Limb (tissue), 2 donors: ENCODE data around the gene REM2.
A peak's percentile ranks its signal among the peaks of the same experiment; 100 is the strongest.
"Not testable (repeated sequence)": the region's sequence is repeated elsewhere in the genome, so short reads cannot be mapped to it uniquely, and the experiment has no call there.

Source experiments
- DNase-seq, 2 donors: peaks; one replicate each; pipeline ENCODE4 v3.0.0-alpha.2; 2016; ENCODE audit errors: extremely low spot score in 2 of 2

REM2 gene

DNA sequence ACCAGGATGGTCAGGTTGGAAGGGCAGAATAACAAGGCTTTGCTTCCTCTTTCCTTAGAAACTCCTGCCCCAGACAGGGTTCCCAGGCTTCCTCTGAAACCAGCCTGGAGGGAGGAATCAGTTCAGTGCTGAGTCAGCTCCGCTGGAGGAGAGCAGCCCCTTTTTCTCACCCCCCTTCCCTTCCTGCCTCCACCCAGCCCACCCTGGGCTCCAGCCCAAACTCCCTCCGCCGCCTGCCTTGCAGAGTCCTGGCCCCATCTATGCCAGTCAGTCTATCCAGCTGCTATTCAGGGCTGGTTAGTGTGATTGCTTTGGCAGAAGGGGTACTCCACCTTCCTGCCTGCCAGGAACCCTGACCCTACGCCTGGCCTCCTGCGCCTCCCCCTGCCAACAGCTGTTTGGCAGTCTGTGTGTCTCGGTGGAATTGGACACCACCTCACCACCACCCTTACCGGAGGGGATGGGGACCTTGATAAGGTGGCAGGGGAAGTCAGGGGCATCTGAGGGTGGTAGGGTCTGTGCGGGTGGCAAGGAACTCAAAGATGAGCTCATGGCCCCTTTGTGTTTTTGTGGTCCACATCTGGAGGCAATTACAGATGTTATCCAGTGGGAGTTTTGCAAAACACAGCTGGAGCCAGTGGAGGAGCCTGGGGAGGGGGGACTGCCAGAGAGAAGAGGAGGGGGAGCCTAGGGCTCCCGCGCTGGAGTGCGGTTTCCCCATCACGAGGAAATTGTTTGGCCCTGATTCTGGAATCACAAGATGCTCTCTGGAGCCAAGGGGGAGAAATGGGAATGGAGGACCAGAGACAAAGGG, 34.5 kb upstream of the REM2 start:
- peak; percentile 88 to 91 for DNase-seq

GRCh38 chr14:22849212-22849819, 33.7 kb upstream of the REM2 start:
- peak in 1 of 2 donors; percentile 70 for DNase-seq

DNA sequence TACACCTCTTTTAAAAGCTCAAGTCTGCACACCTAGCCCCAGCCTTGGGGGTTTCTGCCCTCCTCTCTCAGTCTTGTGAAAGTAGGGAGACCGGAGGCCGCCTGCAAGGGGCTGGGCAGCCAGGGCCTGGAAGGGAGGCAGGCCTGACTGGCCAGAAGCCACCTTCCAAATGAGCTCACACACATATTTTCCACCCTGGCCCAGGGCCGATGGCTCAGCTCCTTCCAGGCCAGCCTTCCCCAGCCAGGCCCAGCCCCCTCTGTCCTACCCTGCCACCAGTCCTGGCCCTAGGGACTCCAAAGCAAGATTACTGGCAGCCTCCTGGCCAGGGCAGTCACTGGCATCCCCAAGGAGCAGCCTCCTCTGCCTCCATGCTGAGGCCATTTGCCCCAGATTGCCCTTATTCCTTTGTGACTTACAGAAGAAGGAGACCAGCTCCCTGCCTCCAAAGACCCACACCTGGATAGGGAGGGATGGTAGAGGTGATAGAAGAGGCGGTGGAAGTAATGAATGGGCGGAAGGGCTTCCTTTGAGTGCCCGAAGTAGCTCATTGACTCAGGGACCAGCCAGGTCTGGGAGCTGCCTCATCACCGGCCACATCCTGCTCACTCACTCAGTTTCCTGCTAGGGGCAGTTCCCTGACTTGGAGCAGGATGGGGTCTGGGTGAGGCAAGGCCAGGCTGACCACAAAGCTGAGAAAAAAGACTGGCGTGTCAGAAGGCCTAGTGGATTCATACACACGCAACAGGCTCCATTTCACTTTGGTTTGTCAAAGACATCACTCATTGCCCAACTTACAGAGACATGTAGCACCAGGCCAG, 31.9 kb upstream of the REM2 start:
- DNase-seq = peak; percentile 74 to 83

- DNase-seq = not testable (repeated sequence)
These were observed 30.8 kb upstream of the REM2 start for GRCh38 chr14:22852178-22852577.

GRCh38 chr14:22852599-22852939, 30.5 kb upstream of the REM2 start:
- DNase-seq = no peak

GRCh38 chr14:22852940-22853767, 29.9 kb upstream of the REM2 start:
- DNase-seq = peak; percentile 88 to 96

- not testable (repeated sequence) for DNase-seq
These were observed 28.7 kb upstream of the REM2 start for GRCh38 chr14:22854296-22854695.

- DNase-seq = no peak
These were observed 27.9 kb upstream of the REM2 start for GRCh38 chr14:22854963-22855724.

DNA sequence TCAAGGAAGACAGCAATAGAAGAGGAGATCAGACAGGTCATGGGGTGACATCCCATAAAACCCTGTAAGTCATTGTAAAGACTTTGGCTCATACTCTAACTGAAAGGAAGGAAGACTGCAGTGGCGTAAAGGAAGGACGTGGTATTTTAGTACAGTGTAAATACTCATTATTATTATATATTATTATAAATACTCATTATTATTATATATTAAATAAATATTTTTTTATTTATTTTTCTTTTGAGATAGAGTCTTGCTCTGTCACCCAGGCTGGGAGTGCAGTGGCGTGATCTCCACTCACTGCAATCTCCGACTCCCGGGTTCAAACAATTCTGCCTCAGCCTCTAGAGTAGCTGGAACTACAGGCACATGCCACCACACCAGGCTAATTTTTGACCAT, 26.6 kb upstream of the REM2 start:
- no peak for DNase-seq

- not testable (repeated sequence) for DNase-seq
These were observed 22.6 kb upstream of the REM2 start for GRCh38 chr14:22860377-22860776.

- no peak for DNase-seq
These were observed 21.4 kb upstream of the REM2 start for GRCh38 chr14:22861651-22862050.

GRCh38 chr14:22864979-22865378, 18.0 kb upstream of the REM2 start:
- no peak for DNase-seq

DNA sequence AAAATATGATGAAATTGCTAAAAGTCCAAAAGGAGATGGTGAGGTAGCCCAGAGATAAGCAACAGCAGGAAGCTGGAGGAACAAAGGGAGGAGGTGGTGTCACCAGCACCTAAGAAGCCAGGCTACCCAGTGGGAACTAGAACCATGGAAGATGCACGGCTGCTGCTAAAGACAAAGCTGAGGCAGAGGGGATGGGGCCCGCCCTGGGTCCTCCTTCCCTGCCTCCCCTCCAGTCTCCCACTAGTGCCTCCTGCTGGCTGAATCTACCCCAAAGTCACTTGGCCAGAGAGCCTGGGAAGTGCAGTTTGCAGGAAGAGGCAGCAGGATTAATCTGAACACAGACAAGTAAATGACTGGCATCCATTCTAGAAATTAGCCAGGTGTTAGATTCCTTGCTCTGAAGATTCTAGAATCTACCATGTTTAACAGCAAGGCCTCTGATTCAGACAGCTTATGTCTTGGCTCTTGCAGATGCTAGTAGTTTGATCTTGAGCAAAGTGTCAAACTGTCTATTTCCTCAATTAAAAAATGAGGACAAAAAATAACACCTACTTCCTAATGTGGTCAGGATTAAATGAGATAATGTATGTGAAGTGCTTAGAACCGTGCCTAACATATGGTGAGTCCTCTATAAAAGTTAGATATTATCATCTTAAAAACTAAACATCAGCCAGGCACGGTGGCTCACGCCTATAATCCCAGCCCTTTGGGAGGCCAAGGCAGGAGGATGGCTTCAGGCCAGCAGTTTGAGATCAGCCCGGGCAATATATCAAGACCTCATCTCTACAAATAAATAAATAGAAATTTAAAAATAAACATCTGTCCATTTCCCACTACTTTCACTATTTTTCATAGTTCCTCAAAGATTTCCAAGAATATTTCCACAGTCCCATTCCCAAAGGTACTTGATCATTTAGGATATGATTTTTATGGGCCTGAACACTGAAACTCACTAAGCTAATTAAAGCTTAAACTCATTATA, 17.3 kb upstream of the REM2 start:
- no peak for DNase-seq

- no peak for DNase-seq
These were observed 16.1 kb upstream of the REM2 start for GRCh38 chr14:22866874-22867273.

GRCh38 chr14:22870811-22871223, 12.2 kb upstream of the REM2 start:
- no peak for DNase-seq

GRCh38 chr14:22871224-22872032, 11.6 kb upstream of the REM2 start, which contains the start of gene LRP10:
LRP10 (plus strand) TSS chr14:22871740; CDS start chr14:22872304, 564 bp downstream.
- DNase-seq = peak; percentile 88 to 89

DNA sequence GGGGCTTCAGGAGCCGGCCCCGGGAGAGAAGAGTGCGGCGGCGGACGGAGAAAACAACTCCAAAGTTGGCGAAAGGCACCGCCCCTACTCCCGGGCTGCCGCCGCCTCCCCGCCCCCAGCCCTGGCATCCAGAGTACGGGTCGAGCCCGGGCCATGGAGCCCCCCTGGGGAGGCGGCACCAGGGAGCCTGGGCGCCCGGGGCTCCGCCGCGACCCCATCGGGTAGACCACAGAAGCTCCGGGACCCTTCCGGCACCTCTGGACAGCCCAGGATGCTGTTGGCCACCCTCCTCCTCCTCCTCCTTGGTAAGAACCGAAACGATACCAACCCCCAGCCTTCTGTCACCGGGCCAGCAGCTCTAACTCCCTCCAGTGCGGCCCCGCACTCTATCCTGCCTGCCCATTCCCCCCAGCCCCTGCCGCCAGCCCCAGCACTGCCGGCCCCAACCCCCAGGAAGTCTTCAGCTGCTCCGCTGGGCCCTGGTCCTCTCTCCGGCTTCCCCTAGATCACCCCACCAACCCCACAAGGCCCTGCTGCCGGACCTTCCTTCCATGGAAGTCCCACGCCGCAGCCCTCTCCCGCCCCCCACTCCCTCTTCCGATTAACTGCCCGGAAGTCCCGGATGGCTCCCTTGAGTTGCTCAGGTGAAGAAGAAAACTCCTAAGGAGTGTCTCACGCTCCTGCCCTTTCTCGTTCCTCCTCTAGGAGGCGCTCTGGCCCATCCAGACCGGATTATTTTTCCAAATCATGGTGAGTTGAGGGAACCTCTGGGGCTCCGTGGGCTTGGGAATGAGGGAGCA, 10.8 kb upstream of the REM2 start:
- DNase-seq = peak; percentile 88 to 89
